WTC11 (cell line): Measurements from ENCODE around the gene ANTKMT. TPM values are rescaled to one million over a fixed set of nuclear protein-coding genes. Genes with fewer than 3 reads are reported as not detected.

Experiments used
- ATAC-seq: fragments of 200-7000 bp; cut with Tn5 transposase; 2 replicates; pipeline ENCODE4 v1.10.0; 2021; ENCODE audit warnings: mild to moderate bottlenecking, moderate library complexity
- CTCF ChIA-PET: fragments of 300-600 bp; sonication (Branson Sonifier 250); formaldehyde crosslinking; loops from one replicate; lab custom pipeline; 2021; ENCODE audit warnings: antibody characterized with exemption; lab: Charles Lee
- POLR2A ChIA-PET: fragments of 350-600 bp; sonication (Branson Sonifier 250); formaldehyde crosslinking; loops from one replicate; lab custom pipeline; 2021; ENCODE audit warnings: antibody characterized with exemption; lab: Charles Lee
- DNase-seq: peaks from one replicate; pipeline ENCODE4 v3.0.0; 2021; ENCODE audit warnings: low spot score
- H3K27ac Mint-ChIP-seq: 2 replicates; pipeline ENCODE4 v1.8.0; 2021; ENCODE audit warnings: mixed read lengths
- H3K27me3 Mint-ChIP-seq: 2 replicates; pipeline ENCODE4 v1.8.0; 2021; ENCODE audit warnings: low read depth, mild to moderate bottlenecking, moderate library complexity, mixed read lengths
- H3K36me3 Mint-ChIP-seq: 2 replicates; pipeline ENCODE4 v1.8.0; 2021; ENCODE audit warnings: mixed read lengths
- H3K4me1 Mint-ChIP-seq: 2 replicates; pipeline ENCODE4 v1.8.0; 2022; ENCODE audit warnings: mixed read lengths
- H3K4me3 Mint-ChIP-seq: 2 replicates; pipeline ENCODE4 v1.8.0; 2021; ENCODE audit warnings: mild to moderate bottlenecking, moderate library complexity, mixed read lengths
- H3K9me3 Mint-ChIP-seq: 2 replicates; pipeline ENCODE4 v1.8.0; 2021; ENCODE audit warnings: mixed read lengths
- AFF4 ChIP-seq: sonication (generic); formaldehyde crosslinking; IDR thresholded peaks from 2 replicates; pipeline ENCODE4 v1.8.1; 2023; ENCODE audit warnings: mild to moderate bottlenecking, missing genetic modification reagents, borderline replicate concordance
- CREB1 ChIP-seq: sonication (generic); formaldehyde crosslinking; IDR thresholded peaks from 2 replicates; pipeline ENCODE4 v1.8.0; 2023; ENCODE audit warnings: mild to moderate bottlenecking, missing genetic modification reagents
- ELF4 ChIP-seq: sonication (generic); formaldehyde crosslinking; IDR thresholded peaks from 2 replicates; pipeline ENCODE4 v1.8.1; 2022; ENCODE audit warnings: low read depth, mild to moderate bottlenecking, moderate library complexity, missing genetic modification reagents
- GABPB1 ChIP-seq: sonication (generic); formaldehyde crosslinking; IDR thresholded peaks from 2 replicates; pipeline ENCODE4 v1.8.1; 2023; ENCODE audit warnings: mild to moderate bottlenecking, missing genetic modification reagents
- IRF1 ChIP-seq: sonication (generic); formaldehyde crosslinking; IDR thresholded peaks from 2 replicates; pipeline ENCODE4 v1.8.0; 2023; ENCODE audit warnings: missing genetic modification reagents
- NFE2L1 ChIP-seq: sonication (generic); formaldehyde crosslinking; IDR thresholded peaks from 2 replicates; pipeline ENCODE4 v1.8.1; 2023; ENCODE audit warnings: missing genetic modification reagents
- RELA ChIP-seq: sonication (generic); formaldehyde crosslinking; IDR thresholded peaks from 2 replicates; pipeline ENCODE4 v1.8.1; 2022; ENCODE audit warnings: missing genetic modification reagents, mild to moderate bottlenecking, borderline replicate concordance
- SMAD3 ChIP-seq: sonication (generic); formaldehyde crosslinking; IDR thresholded peaks from 2 replicates; pipeline ENCODE4 v1.8.0; 2022; ENCODE audit warnings: missing genetic modification reagents, mild to moderate bottlenecking, borderline replicate concordance
- SMAD4 ChIP-seq: sonication (generic); formaldehyde crosslinking; IDR thresholded peaks from 2 replicates; pipeline ENCODE4 v1.8.0; 2022; ENCODE audit warnings: mild to moderate bottlenecking, missing genetic modification reagents
- TP53 ChIP-seq: sonication (generic); formaldehyde crosslinking; IDR thresholded peaks from 2 replicates; pipeline ENCODE4 v1.8.1; 2023; ENCODE audit warnings: mild to moderate bottlenecking, missing genetic modification reagents
- USF2 ChIP-seq: sonication (generic); formaldehyde crosslinking; IDR thresholded peaks from 2 replicates; pipeline ENCODE4 v1.8.1; 2023; ENCODE audit warnings: mild to moderate bottlenecking, missing genetic modification reagents, moderate library complexity
- ZNF232 ChIP-seq: sonication (generic); formaldehyde crosslinking; IDR thresholded peaks from 2 replicates; pipeline ENCODE4 v1.8.0; 2022; ENCODE audit warnings: mild to moderate bottlenecking, missing genetic modification reagents
- total RNA-seq: library from RNA; stranded (reverse); gene quantifications from 3 replicates; pipeline ENCODE4 v1.2.3, GENCODE V29; 2021
- TF ChIP-seq, protein P1 (sequence below): fragments of 250-450 bp; sonication (Bioruptor Pico); IDR thresholded peaks from 2 replicates; pipeline ENCODE4 v1.9.0; 2021; ENCODE audit warnings: moderate library complexity, mild to moderate bottlenecking, inconsistent platforms, borderline replicate concordance
- TF ChIP-seq, protein P2 (sequence below): fragments of 250-450 bp; sonication (Bioruptor Pico); conservative IDR thresholded peaks from 2 replicates; pipeline ENCODE4 v1.9.0; 2021; ENCODE audit warnings: mild to moderate bottlenecking

The ANTKMT gene
- total RNA-seq, 1 experiment from 2014 or later: 40.6 TPM

GRCh38 chr16:734208-734980 is 13.4 kb downstream of the ANTKMT start (continued):
- TF ChIP-seq USF2 (CRISPR knock-in tag): no peak

GRCh38 chr16:734981-735881 is 14.3 kb downstream of the ANTKMT start:
- Mint-ChIP-seq H3K4me3 (no peak overlapping the region), H3K27ac (no peak overlapping the region), H3K27me3 (no peaks in the 10 kb centered on the region), H3K4me1 (peaks cover 14% of the 10 kb centered on the region), H3K9me3 (no peaks in the 10 kb centered on the region), H3K36me3 (peaks cover 9% of the 10 kb centered on the region; the same call in 1 of the 2 replicates)
- DNase-seq (no peak), ATAC-seq (no peak)
- POLR2A ChIA-PET: no interaction called here
- no peak for TF ChIP-seq SMAD4 (CRISPR knock-in tag)
- TF ChIP-seq RELA (CRISPR knock-in tag): no peak
- TF ChIP-seq NFE2L1 (CRISPR knock-in tag): no peak
- no peak for TF ChIP-seq AFF4 (CRISPR knock-in tag)
- no peak for TF ChIP-seq TP53 (CRISPR knock-in tag)
- TF ChIP-seq, protein P1, sequence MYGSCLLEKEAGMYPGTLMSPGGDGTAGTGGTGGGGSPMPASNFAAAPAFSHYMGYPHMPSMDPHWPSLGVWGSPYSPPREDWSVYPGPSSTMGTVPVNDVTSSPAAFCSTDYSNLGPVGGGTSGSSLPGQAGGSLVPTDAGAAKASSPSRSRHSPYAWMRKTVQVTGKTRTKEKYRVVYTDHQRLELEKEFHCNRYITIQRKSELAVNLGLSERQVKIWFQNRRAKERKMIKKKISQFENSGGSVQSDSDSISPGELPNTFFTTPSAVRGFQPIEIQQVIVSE (CRISPR knock-in tag): no peak
- no peak for TF ChIP-seq SMAD3 (CRISPR knock-in tag)
- TF ChIP-seq ZNF232 (CRISPR knock-in tag): no peak
- no peak for TF ChIP-seq ELF4
- TF ChIP-seq, protein P2, sequence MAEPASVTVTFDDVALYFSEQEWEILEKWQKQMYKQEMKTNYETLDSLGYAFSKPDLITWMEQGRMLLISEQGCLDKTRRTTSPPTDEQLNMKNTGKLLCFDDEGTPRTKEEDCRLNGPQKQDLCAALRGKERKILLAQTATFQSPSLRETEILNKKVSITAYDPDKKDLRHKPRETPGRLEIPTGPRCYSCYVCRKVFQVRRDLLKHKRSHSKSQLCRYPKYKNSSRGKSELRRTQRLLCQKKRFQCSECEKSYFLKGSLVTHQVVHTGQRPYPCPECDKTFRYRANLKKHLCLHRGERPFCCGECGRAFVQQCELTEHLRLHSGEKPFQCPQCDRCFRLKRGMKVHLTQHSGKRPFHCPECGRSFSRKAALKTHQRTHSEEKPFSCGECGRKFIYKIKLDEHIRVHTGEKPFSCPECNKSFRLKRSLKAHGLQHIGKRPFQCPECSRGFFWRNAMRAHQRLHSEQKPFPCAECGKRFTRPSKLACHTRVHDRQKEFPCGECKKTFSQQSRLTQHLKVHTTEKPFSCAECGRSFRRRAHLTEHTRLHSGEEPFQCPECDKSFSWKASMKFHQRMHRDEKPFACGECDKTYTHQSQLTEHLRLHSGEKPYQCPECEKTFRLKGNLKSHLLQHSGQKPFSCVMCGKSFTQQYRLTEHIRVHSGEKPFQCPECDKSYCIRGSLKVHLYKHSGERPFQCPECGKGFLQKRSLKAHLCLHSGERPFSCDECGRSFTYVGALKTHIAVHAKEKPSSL (CRISPR knock-in tag): no peak
- TF ChIP-seq CREB1 (CRISPR knock-in tag): no peak
- TF ChIP-seq IRF1 (CRISPR knock-in tag): no peak
- TF ChIP-seq GABPB1: no peak
- CTCF ChIA-PET: interaction anchor here (0.7 to 4.0 kb wide), 3 partner anchors 14 to 50 kb away, joined by 3 to 19 read pairs (median 13); partner anchors contain the start of gene ANTKMT
